Cerebellar cortex (tissue), 1 donor: ENCODE measurements around the gene STAG1.
A peak's percentile ranks its signal among the peaks of the same experiment; 100 is the strongest.
"Not testable (repeated sequence)": the region's sequence is repeated elsewhere in the genome, so short reads cannot be mapped to it uniquely, and the experiment has no call there.

Experiments used
- DNase-seq: peaks from one replicate; pipeline ENCODE4 v3.0.0-alpha.2; 2015; ENCODE audit warnings: low spot score

Gene STAG1

DNA sequence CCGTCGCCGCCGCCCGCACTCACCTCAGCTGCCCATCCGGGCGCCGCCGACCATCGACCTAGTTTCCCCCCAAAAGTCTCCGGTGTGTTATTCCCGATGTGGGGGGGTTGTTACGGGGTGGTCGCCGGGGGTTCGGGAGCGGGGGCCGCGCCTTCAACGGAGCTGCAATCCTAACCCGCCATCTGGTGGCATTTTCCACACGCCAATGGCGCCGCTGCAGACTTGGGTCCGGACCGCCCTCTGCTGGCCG lies at the start of gene STAG1:
STAG1 (minus strand) TSS at position 207 of the 250 bp plus-strand sequence. CDS start 121,480 bp downstream, outside the sequence.
- DNase-seq = no peak

DNA sequence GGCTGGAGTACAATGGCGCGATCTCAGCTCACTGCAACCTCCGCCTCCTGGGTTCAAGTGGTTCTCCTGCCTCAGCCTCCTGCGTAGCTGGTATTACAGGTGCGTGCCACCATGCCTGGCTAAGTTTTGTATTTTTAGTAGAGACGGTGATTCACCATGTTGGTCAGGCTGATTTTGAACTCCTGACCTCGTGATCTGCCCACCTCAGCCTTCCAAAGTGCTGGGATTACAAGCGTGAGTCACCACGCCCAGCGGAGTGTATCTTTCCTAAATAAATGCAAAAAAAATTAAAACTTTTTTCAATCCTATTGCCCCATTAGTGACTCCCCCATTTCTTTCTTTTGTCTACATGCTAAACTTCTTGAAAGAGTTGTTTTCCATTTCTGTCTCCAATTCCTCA lies 49.0 kb upstream of the STAG1 start:
- not testable (repeated sequence) for DNase-seq

DNA sequence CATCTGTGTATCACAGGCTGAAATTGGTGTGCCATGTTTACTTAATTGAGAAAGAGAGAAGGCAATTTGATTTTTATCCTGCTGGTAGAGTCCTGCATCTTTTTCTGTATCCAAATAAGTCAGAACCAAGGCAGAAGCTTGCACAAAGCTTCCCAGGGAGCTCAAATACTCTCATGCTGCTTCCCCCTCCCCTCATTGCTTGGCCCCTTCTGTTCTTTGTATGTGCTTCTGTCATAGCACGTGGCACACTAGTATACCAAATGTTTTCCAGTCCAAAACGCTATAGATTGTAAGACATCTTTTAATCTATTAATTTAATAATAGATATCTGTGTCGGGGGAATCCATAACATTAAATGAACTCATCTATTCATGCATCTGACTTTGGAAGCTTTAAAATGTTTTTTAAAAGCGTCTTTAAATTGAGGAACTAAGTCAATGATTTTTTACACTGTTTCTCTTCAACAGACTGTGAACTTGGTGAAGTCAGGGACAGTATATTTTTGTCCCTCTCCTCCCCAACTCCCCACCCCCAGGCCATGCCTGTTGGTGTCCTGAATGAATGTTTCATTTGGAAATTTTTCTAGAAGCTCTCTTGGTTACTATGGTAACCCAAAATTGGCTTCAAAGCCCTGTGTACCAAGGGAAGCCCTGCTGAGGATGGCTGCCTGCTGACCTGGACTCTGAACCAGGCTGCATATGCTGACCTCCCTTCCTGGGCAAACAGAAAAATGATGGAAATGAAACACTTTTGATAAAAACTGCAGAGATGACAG lies 40.6 kb upstream of the STAG1 start:
- peak; percentile 97 for DNase-seq

DNA sequence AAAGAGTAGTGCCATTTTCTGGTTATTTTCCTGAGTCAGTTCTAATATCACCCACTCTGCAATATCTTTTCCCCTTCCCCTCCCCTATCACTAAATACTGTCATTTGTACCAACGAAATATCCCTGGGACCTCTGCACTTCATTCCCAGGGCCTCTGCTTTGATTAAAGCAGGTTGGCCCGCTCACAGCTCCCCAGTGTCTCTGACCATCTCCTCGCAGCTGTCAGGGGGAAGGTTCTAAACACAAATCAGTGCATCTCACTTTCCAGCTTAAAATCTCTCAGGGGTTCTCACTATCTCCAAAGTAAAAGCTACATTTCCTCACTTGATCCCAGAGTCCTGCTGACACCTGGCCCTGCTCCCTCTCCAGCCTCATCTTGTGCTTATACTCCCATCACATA lies 38.6 kb upstream of the STAG1 start:
- DNase-seq = peak; percentile 74

DNA sequence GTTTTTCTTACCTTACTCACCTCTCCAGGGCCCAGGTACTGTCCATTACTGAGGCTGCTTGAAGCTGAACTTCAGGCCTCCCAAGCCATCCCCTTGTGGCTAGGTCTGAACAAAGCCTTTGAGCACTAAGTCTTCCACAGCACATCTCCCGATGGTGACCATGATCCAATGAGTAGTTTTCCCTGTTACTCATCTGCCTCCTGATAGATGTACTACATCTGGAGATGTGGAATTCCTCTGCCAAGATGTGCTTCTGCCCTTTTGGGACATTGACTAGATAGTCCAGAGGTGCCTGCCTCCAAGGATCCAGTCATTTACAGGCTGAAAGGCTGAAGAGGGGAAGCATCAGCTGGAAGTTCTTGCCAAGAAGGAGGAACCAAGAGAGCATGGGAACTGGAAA lies 37.8 kb upstream of the STAG1 start:
- no peak for DNase-seq

DNA sequence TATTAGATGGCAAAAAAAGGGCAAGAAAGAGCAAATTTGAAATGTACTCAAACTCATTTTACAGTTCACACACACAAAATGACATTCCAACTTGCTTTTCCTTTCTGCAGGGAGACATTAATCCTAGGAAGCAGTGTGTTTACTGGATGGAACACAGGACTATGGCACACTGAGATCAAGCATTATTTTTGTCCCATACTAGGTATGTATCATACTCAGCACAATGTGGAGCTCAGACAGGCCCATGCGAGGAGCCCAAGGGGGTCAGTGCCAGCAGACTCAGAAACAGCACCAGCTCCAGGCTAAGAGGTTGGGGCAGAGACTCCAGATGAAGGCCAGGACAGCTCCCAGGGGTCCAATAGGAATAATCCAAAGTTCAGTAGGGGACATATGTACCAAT lies 36.0 kb upstream of the STAG1 start:
- no peak for DNase-seq

DNA sequence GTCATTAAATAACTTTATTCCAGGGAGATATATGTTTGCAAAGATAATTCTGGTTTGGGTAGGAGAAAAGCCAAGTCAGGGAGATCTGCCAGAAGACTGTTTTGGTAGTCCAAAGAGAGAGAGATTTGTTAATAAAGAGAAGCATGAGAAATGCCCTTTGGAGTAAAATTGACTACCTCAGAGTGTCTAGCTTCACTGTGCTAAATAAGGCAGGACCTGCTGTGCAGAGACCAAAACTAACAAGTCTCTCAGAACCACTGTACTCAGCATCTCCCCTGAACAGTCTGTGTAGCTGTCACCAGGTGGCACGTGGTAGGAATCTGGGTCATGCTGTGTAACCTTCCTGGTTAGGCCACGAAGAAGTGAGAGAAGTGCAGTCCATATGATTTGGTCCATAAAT lies 35.2 kb upstream of the STAG1 start:
- peak; percentile 82 for DNase-seq

DNA sequence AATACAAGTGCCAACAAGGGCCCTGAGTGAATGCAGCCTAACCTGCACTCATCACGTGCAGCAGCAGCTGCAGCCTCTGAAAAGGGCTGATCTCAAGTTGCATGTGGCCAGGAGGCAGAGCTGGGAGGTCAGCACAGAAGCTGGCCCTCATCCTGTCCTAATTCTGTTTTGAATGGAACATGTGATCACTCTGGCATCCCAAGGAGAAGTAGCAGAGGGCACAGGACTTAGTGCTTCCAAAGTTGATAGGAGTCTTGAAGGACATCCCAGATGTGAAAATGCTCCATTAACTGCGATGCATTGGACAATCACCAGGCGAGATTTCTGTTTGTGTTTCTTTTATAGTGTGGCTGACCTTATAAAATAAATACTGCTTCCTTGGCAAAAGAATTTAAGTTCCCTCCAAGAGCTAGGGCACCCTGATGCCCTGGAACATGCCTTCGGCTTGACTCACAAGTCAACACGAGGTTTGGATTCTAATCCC lies 31.6 kb upstream of the STAG1 start:
- DNase-seq = no peak

DNA sequence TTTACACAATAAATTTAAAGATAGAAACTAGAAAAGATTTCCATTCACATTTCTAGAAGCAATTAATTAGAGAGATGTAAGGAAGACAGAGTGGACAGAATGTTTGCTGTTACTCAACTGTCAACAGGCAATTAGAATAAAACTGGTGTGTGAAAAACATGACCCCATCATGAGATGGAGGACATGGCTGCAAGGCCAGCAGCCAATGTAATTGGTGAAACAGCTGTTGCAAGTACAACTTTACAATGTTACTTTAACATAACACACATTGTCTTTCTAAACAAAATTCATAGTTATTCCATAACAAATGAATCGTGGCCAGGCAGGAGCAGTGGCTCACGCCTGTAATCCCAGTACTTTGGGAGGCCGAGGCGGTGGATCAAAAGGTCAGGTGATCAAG lies 28.6 kb upstream of the STAG1 start:
- no peak for DNase-seq

DNA sequence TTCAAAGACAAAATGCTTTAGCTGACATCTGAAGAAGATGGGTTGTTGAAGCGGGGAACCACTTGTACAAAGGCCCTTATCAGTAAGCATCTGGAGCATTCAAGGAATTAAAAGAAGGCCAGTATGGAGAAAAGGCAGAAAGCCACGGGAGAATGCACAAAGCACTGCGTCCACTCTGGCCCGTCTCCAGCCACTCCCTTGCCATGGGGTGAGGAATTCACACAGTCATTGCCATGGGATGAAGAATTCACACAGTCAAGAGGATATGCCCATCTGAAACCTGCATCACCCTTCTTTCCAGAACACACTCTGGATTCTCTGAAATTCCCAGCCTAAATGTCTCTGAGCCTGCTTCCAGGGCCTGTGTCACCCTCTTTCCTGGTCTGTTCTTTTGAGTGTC lies 26.7 kb upstream of the STAG1 start:
- no peak for DNase-seq

DNA sequence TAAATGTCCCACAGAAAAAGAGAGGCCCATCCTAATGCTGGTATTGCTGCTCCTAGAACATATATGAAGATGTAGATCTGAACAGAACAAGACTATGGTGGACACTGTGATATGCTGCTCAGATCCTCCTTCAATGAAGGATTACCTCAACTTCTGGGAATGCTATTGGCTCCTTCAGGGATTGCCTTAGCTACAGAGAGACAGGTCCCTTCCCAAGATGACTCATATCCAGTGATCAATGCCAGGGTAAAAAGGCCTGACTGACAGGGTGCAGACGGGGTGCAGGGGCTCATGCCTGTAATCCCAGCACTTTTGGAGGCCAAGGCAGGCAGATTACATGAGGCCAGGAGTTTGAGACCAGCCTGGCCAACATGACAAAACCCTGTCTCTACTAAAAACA lies 20.5 kb upstream of the STAG1 start:
- DNase-seq = no peak

DNA sequence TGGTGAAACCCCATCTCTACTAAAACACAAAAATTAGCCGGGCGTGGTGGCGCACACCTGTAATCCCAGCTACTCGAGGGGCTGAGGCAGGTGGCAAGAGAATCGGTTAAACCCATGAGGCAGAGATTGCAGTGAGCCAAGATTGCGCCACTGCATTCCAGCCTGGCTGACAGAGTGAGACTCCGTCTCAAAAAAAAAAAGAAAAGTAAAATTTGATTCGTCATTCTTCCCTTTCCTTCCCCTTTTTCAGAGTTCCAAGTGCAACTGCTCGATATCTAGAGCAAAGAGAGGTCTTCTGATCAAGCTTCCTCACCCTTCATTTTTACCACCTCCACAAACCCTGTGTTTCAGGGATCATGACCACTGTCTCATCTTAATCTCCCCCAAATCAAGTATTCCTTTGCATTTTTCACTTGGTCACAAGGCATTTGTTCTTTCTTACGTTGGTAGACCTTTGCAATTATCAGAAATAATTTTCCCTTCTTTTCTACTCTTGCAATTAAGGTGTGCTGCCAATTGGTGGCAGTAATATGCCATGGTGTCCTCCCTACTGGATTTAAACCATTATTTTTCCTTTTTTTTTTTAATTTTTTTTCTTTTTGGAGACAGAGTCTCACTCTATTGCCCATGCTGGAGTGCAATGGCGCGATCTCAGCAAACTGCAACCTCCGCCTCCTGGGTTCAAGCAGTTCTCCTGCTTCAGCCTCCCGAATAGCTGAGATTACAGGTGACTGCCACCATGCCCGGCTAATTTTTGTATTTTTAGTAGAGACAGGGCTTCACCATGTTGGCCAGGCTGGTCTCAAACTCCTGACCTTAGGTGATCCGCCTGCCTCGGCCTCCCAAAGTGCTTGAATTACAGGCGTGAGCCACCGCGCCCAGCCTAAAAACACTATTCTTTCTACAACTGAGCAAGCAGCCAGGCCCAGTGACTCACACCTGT lies 6.3 kb upstream of the STAG1 start:
- not testable (repeated sequence) for DNase-seq

DNA sequence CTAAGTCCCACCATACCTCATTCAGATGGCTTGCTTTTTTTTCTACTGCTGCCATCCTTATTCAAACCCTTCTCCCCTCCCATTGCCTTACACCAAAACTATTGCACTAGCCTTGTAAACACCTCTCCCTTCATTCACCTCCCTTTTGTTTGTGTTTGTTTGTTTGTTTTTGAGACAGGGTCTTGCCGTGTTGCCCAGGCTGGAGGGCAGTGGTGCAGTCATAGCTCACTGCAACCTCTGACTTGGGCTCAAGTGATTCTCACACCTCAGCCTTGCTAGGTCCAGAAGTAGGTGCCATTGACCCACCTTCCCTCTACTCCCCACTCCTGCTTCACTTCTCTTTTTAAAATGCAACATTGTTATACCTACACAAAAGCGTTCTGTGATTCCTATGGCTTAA lies 3.0 kb upstream of the STAG1 start:
- DNase-seq = no peak

DNA sequence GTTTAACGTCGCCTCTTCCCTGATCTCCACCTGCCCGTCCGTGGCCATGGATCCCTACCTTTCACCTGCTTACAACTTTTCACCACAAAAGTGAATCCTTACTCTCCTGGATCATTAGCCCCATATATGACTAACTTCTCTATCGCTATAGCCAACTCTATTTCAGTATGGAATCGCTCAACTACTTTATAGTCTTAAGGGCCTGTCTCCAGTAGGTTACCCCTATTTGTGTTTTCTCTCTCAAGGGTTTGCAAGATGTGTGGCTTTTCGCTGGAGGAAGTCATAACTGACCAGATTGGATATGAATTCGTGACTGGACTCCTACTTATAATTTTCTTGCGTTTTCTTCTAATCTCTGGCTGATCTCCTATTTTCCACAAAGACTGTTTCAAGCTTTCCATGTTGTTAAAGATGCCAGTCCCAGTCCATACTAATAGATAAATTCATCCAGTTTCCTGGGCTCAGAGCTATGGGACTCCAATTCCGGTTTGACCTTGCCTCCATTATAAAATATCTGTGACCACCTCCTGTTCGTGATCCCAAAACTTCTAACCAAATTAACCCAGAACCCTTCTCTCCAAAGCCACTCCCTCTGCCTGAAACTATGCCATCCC lies 1.3 kb upstream of the STAG1 start:
- no peak for DNase-seq

DNA sequence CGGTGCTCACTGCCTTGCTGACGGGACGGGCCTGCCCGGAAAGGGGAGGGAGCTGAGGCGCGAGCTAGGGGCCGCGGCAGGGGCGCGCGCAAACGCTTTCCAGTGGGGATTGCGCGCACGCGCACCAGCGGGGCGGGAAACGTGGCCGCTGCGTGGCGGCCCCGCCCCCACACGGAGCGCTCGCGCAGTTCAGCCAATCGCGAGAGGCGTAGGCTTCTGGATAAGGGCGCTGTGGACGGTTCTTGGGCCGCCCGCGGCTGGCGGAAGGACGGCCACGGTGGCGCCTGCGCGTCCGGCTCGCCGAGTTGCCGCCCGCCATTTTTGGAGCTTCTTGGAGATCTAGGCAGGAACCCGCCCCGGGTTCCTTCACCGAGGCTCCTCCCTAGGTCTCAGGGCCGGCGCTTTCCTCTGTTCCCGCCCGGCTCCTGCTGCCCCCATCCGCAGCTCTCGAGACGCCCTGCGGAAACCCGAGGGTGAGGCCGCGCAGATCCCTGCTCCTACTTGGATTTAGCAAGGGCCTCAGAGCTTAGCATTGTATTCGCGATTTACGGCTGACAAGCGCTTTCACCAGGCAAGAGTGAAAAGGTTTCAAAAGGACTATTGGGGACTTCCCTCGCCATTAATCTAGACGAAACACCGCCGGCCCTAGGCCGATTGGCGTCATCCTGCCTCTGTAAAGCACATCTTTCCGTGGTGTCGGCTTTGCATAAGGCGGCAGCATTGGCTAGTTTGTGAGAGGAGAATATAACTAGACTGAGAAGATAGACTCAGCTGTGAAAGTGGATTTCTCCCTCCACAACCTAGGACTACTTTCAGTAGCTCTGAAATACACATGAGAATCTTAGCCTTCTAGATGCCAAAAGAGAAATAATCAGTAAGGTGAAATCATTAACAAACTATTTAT lies 496 bp upstream of the STAG1 start:
- DNase-seq = peak; percentile 97

DNA sequence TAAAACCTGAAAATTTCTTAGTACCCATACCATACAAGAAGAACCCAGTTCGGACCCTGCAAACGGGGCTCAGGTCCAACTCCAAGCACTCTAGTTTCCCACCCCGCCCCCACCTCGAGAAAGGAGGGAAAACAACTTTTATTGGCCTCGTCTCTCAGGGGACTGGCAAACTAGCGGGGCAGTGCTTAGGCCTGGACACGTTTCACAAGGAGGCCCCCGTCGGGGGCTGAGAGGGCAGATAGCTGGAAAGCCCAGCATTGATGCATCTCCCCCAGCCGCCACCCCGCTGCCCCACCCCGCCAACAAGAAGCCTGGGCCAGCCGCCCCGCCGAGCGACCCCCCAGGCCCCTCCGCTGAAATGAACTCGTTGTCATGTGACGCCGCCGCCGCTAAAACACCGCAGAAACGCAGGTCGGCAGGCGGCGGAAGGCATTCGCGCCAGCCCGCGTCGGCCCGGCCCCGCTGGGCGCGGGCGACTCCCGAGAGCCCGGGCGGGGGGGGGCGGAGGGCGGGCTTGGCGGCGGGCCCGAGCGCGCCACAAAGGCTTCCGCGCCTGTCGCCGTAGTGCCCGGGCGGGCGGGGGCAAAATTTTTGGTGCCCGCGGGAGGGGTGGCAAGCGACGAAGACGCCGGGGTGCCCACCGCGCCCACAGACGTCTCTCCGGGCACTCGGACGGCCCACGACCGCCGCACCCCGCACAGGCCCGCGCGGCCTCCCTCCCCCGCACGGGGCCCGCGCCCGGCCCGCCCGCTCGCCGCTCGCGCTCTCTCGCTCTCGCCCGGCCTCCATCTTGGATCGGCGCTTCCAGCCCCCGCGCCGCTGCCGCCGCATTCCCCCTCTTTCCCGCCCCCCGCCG lies 634 bp downstream of the STAG1 start:
- DNase-seq = peak; percentile 72

DNA sequence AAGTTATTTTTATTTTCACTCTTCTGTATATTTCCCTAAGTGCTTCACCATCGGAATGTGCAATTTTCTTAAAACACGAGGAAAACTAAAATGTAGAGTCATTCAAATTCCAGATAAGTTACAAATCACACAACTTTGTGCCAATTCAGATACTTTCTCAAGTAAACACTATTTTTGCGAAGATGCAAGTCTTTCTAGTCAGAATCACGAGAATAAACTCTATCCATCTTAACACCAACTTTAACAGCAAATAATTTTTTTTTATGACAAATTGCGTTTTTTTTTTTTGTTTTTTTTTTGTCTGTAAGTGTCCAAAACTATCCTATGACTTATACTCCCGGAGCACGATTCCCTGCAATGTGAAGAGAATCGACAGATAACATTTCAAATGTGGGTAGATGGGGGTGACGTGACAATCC lies 1.3 kb downstream of the STAG1 start:
- DNase-seq = peak; percentile 18

DNA sequence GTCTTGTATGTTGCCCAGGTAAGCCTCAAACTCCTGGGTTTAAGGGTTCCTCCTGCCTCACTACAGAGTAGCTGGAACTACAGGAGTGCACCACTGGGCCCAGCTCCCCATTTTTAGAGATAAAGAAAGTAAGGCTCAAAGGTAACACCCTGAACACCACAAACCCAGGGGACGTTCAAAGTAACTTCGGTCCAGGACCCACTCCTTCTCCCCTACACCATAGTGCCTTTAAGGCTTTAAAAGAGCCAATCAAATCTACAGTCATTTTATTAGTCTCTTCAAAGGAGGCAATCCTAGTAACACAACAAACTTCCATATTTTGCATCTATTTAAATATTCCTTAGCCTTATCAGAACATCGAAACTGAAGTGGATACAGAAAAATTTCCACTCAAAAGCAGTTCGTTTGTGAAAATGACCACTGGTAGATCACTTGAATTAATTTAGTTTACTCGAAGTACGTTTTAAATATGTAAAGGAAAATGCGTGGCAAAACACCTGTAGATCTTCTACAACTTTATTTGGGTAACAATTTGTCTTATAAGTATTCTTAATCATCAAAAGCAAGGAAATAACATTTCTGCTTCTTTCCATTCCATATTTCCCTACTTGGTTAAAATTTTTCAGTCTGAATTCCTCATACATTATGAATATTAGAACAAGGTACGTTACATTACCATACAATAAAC lies 1.8 kb downstream of the STAG1 start:
- DNase-seq = peak; percentile 35

DNA sequence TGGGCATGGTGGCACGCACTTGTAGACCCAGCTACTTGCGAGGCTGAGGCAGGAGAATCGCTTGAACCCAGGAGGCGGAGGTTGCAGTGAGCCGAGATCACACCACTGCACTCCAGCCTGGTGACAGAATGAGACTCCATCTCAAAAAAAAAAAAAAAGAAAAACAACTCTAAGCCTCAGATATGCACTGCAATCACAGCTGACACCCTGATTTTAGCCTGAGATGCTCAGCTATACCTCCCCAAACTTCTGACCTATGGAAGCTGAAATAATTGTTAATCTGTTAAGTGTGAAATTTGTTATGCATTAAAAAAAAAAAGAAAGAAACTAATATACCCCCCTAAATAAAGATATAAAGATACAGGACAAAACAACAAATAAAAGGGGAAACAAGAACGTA lies 2.6 kb downstream of the STAG1 start:
- not testable (repeated sequence) for DNase-seq

DNA sequence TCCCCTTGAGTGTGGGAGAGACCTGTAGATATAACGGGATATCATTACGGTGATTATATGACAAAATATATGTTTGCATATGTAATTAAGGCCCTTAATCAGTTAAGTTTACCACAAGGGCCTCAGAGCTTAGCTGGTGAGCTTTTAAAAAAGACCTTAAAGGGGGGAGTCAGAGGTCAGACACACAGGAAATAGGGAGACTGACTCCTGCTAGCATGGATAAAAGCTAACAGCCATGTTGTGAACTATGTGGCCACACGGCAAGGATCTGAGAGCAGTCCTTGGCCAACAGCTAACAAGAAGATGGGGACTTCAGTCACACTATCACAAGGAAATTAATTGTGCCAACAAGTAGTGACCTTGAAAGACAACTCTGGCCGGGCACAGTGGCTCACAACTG lies 3.1 kb downstream of the STAG1 start:
- DNase-seq = no peak
